HCT116 (cell line): Measurements from ENCODE around the gene TARBP2. TPM values are rescaled to one million over a fixed set of nuclear protein-coding genes. Genes with fewer than 3 reads are reported as not detected.

Source experiments
- ATAC-seq: fragments of 200-7000 bp; cut with Tn5 transposase; 2 replicates; pipeline ENCODE4 v1.9.1; 2020; ENCODE audit warnings: mild to moderate bottlenecking, moderate library complexity
- BruUV-seq: library from RNA; stranded (reverse); fragments of 400-500 nt; replicated peaks from 2 replicates; lab custom pipeline; 2021; lab: Mats Ljungman, UMichigan
- CTCF ChIA-PET: fragments of 300-600 bp; sonication (Branson Sonifier 250); formaldehyde crosslinking; loops from one replicate; lab custom pipeline; 2021; ENCODE audit warnings: antibody characterized with exemption; lab: Charles Lee
- POLR2A ChIA-PET: fragments of 300-600, 350-600 bp; sonication (Branson Sonifier 250); formaldehyde crosslinking; loops from one replicate; lab custom pipeline; 2021; ENCODE audit warnings: antibody characterized with exemption; lab: Charles Lee
- RAD21 ChIA-PET, 2 experiments: fragments of 300-600 bp; sonication (Branson Sonifier 250); formaldehyde crosslinking; loops; one replicate each; lab custom pipeline; 2023; ENCODE audit warnings: low total read pairs in 2 of 2; ENCODE audit not compliant: uncharacterized antibody in 2 of 2, unreplicated experiment in 2 of 2, low non-redundant PET in 1 of 2; lab: Charles Lee
- DNase-seq: peaks from one replicate; pipeline ENCODE4 v3.0.0-alpha.2; 2010; ENCODE audit warnings: low read depth, low spot score
- H2AFZ ChIP-seq: fragments of 200-600 bp; shearing (Covaris generic), sonication (generic); 2 replicates; pipeline ENCODE4 v1.6.1; 2017; ENCODE audit warnings: low read depth, mixed run types, mixed read lengths, antibody characterized with exemption, low read length; ENCODE audit not compliant: poor library complexity, severe bottlenecking
- H3K27ac ChIP-seq: 2 replicates; pipeline ENCODE4 v1.5.1; 2012; ENCODE audit warnings: low read depth, low read length
- H3K27me3 ChIP-seq: fragments of 200-600 bp; sonication (generic); 2 replicates; pipeline ENCODE4 v1.6.1; 2016; ENCODE audit warnings: mixed run types, low read length, mixed read lengths; ENCODE audit not compliant: insufficient read depth
- H3K36me3 ChIP-seq, 2 experiments: fragments of 200-500 bp in 1 of 2; fragments of 200-600 bp in 1 of 2; sonication (Bioruptor generic) in 1 of 2; sonication (generic) in 1 of 2; 2 replicates each; pipeline versions ENCODE4 v1.5.1 to v1.6.1; 2014 to 2016; ENCODE audit warnings: low read length in 2 of 2, inconsistent platforms in 1 of 2, mixed read lengths in 1 of 2, mixed run types in 1 of 2; ENCODE audit not compliant: insufficient read depth in 2 of 2, control insufficient read depth in 1 of 2
- H3K4me1 ChIP-seq, 2 experiments: fragments of 200-600 bp in 1 of 2; sonication (generic) in 1 of 2; 2 replicates each; pipeline versions ENCODE4 v1.5.1 to v1.6.1; 2012 to 2017; ENCODE audit warnings: low read length in 2 of 2, inconsistent platforms in 1 of 2, mild to moderate bottlenecking in 1 of 2, mixed read lengths in 1 of 2, mixed run types in 1 of 2, moderate library complexity in 1 of 2; ENCODE audit not compliant: insufficient read depth in 2 of 2, control insufficient read depth in 1 of 2
- H3K4me2 ChIP-seq: fragments of 200-600 bp; sonication (generic); 2 replicates; pipeline ENCODE4 v1.6.1; 2017; ENCODE audit warnings: mixed run types, low read length, mixed read lengths
- H3K4me3 ChIP-seq, 2 experiments: fragments of 200-600 bp in 1 of 2; sonication (generic) in 1 of 2; replicated peaks in 1 of 2; 2 replicates each; pipeline ENCODE4 v1.5.1; 2011 to 2016; ENCODE audit warnings: low read length in 2 of 2, control low read depth in 1 of 2, low read depth in 1 of 2, mild to moderate bottlenecking in 1 of 2, mixed read lengths in 1 of 2, mixed run types in 1 of 2
- H3K79me2 ChIP-seq: fragments of 200-600 bp; sonication (generic); 2 replicates; pipeline ENCODE4 v1.6.1; 2017; ENCODE audit warnings: mild to moderate bottlenecking, mixed run types, low read length, moderate library complexity, mixed read lengths; ENCODE audit not compliant: insufficient read depth
- H3K9ac ChIP-seq: fragments of 200-600 bp; sonication (generic); 2 replicates; pipeline ENCODE4 v1.6.1; 2016; ENCODE audit warnings: low read length, mixed read lengths
- H3K9me2 ChIP-seq: fragments of 200-600 bp; sonication (generic), shearing (Covaris generic); 2 replicates; pipeline ENCODE4 v1.6.1; 2017; ENCODE audit warnings: mixed run types, mild to moderate bottlenecking, moderate library complexity; ENCODE audit not compliant: insufficient read depth
- H3K9me3 ChIP-seq, 2 experiments: fragments of 200-500 bp in 1 of 2; fragments of 200-600 bp in 1 of 2; sonication (Bioruptor generic) in 1 of 2; sonication (generic) in 1 of 2; 2 replicates each; pipeline ENCODE4 v1.6.1; 2014 to 2017; ENCODE audit warnings: low read length in 2 of 2, mixed read lengths in 2 of 2, inconsistent platforms in 1 of 2, low read depth in 1 of 2, mild to moderate bottlenecking in 1 of 2, mixed run types in 1 of 2, moderate library complexity in 1 of 2; ENCODE audit not compliant: control insufficient read depth in 1 of 2, insufficient read depth in 1 of 2
- H4K20me1 ChIP-seq: fragments of 200-600 bp; sonication (generic), shearing (Covaris generic); 2 replicates; pipeline ENCODE4 v1.6.1; 2017; ENCODE audit warnings: mixed run types, mild to moderate bottlenecking, moderate library complexity; ENCODE audit not compliant: insufficient read depth
- ATF3 ChIP-seq: IDR thresholded peaks from 2 replicates; pipeline ENCODE4 v1.6.1; 2012
- ELF1 ChIP-seq: IDR thresholded peaks from 2 replicates; pipeline ENCODE4 v1.6.1; 2012; ENCODE audit warnings: low read depth, borderline replicate concordance
- FOSL1 ChIP-seq: IDR thresholded peaks from 2 replicates; pipeline ENCODE4 v1.6.1; 2012; ENCODE audit warnings: low read depth
- POLR2AphosphoS5 ChIP-seq: IDR thresholded peaks from 2 replicates; pipeline ENCODE4 v1.6.1; 2011; ENCODE audit warnings: mild to moderate bottlenecking, low read depth, low read length, moderate library complexity
- SRF ChIP-seq: IDR thresholded peaks from 2 replicates; pipeline ENCODE4 v1.6.1; 2012; ENCODE audit warnings: low read depth
- ZNF274 ChIP-seq: fragments of 200-500 bp; sonication (Bioruptor generic); IDR thresholded peaks from 2 replicates; pipeline ENCODE4 v1.6.1; 2014; ENCODE audit warnings: mild to moderate bottlenecking, low read depth, low read length, inconsistent platforms
- intact Hi-C: fragments of 100-400 bp; cut with micrococcal nuclease; formaldehyde crosslinking; loops from 2 replicates; pipeline ENCODE4 v1.10.0; 2022
- total RNA-seq: library from RNA; stranded (reverse); gene quantifications from one replicate; pipeline ENCODE4 v1.2.1, GENCODE V29; 2021; ENCODE audit not compliant: unreplicated experiment

TARBP2 gene
- total RNA-seq, 1 experiment from 2014 or later: 40.1 TPM

GRCh38 chr12:53530061-53530460 is 29.0 kb downstream of the TARBP2 start:
- no TSS peak for BruUV-seq
- Histone ChIP-seq H3K27ac (no peak overlapping the region), H3K36me3 (peaks cover 18 to 22% of the 10 kb centered on the region in 2 experiments), H3K4me1 (peaks cover 0 to 12% of the 10 kb centered on the region in 2 experiments; a peak in 2 of 4 replicates), H3K9me2 (no peaks in the 10 kb centered on the region), H2AFZ (no peak overlapping the region), H3K9me3 (no peaks in the 10 kb centered on the region), H3K4me3 (no peak overlapping the region), H3K9ac (no peak overlapping the region), H4K20me1 (no peaks in the 10 kb centered on the region), H3K27me3 (no peaks in the 10 kb centered on the region), H3K79me2 (no peaks in the 10 kb centered on the region), H3K4me2 (no peak overlapping the region)
- POLR2A ChIA-PET: interaction anchor here (1.3 kb wide), 1 partner anchor 209 kb away, joined by 3 read pairs; the partner anchor contains the start of gene AAAS
- no peak for ATAC-seq
- RAD21 ChIA-PET: no interaction called here
- intact Hi-C loops: no loop called here
- CTCF ChIA-PET: no interaction called here
- no peak for DNase-seq
- TF ChIP-seq ELF1 (no peak), SRF (no peak), ATF3 (no peak), ZNF274 (no peak)

- peak overlapping the region; percentile 48 for H3K4me2 ChIP-seq
- no peak overlapping the region for H2AFZ ChIP-seq
- no peak overlapping the region for H3K27ac ChIP-seq
- TF ChIP-seq FOSL1: 0 out of 2 replicates have a peak, but pooled peaks have one; percentile 27
- TF ChIP-seq POLR2AphosphoS5: no peak
- no TSS peak for BruUV-seq
- peaks cover 0 to 12% of the 10 kb centered on the region in 2 experiments; a peak in 2 of 4 replicates for H3K4me1 ChIP-seq
- ChIA-PET POLR2A (no interaction called here), CTCF (interaction anchor here (0.7 kb wide), 1 partner anchor 723 kb away, joined by 4 read pairs; no protein-coding TSS in a partner anchor), RAD21 (no interaction called here)
- H3K27me3 ChIP-seq: no peaks in the 10 kb centered on the region
- H3K9me2 ChIP-seq: no peaks in the 10 kb centered on the region
- no peaks in the 10 kb centered on the region for H4K20me1 ChIP-seq
- H3K9me3 ChIP-seq: no peaks in the 10 kb centered on the region
- peaks cover 18 to 26% of the 10 kb centered on the region in 2 experiments for H3K36me3 ChIP-seq
- no peaks in the 10 kb centered on the region for H3K79me2 ChIP-seq
- intact Hi-C loops: no loop called here
- DNase-seq: peak; percentile 16
- H3K4me3 ChIP-seq: no peak overlapping the region
- ATAC-seq: peak; percentile 81; the same call in 1 of the 2 replicates
- no peak overlapping the region for H3K9ac ChIP-seq
Measured at GRCh38 chr12:53530920-53531319, 29.8 kb downstream of the TARBP2 start.
